GM12872 (cell line): ENCODE data around the gene NLRC5.

Experiments used
- TF ChIP-seq, protein P1 (sequence below): IDR thresholded peaks from 3 replicates; pipeline ENCODE4 v1.5.1; 2011; ENCODE audit warnings: low read depth, mild to moderate bottlenecking, low read length, moderate library complexity; ENCODE audit not compliant: insufficient read depth

NLRC5 gene

DNA sequence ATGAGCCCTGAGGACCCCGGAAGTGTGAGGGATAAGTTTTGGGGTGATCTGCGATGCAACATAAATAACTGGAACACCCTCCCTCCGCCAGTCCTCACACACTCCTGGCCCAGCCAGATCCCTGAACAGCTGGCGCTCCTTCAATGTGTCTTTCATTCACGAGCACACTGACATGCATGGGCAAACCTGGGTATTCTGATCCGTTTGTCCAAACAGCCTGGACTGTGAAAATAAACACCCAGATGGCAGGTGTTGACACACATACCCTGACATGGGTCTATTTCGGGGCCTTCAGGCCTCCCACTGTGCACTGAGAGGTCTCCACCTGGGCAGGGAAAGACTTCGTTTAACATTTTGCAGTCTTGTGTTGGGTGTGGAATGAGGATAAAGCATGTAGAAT, 100.0 kb downstream of the NLRC5 start:
- TF ChIP-seq, protein P1, sequence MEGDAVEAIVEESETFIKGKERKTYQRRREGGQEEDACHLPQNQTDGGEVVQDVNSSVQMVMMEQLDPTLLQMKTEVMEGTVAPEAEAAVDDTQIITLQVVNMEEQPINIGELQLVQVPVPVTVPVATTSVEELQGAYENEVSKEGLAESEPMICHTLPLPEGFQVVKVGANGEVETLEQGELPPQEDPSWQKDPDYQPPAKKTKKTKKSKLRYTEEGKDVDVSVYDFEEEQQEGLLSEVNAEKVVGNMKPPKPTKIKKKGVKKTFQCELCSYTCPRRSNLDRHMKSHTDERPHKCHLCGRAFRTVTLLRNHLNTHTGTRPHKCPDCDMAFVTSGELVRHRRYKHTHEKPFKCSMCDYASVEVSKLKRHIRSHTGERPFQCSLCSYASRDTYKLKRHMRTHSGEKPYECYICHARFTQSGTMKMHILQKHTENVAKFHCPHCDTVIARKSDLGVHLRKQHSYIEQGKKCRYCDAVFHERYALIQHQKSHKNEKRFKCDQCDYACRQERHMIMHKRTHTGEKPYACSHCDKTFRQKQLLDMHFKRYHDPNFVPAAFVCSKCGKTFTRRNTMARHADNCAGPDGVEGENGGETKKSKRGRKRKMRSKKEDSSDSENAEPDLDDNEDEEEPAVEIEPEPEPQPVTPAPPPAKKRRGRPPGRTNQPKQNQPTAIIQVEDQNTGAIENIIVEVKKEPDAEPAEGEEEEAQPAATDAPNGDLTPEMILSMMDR = no peak

DNA sequence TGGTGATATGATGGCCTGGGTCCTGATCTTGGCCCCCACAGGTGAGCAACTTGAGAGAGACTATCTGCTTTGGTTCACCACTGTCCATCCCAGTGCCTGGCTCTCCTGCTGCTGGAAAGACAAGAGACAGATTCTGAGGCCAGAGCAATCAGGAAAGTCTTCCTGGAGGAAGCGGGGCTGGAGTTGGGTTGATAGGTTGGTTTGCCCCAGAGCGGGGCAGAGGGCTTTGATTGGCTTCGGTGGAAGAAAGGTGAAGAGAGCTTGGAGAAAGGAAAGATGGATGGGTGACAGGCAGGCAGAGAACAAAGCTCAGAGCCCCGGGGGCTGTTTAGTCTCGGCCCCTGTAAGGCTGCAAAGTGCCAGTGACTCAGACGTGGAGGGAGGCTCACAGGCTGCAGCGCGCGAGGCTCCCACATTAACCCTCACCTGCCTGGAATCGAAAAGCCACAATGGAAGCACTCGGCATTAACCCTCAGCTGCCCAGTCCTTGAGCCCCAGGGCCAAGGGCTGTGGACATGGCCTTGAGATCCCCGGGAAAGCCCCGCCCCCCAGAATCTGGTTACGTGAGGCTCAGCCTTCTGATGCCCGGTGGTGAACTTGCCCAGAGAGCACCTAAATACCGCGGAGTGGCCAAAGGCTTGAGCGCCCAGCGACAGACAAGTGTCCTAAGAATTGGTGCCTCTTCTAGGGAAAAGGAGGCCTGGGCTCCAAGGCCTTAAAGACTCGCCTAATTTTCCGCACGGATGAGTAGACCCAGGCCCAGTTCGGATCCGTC, 102.0 kb downstream of the NLRC5 start:
- TF ChIP-seq, protein P1 = no peak

DNA sequence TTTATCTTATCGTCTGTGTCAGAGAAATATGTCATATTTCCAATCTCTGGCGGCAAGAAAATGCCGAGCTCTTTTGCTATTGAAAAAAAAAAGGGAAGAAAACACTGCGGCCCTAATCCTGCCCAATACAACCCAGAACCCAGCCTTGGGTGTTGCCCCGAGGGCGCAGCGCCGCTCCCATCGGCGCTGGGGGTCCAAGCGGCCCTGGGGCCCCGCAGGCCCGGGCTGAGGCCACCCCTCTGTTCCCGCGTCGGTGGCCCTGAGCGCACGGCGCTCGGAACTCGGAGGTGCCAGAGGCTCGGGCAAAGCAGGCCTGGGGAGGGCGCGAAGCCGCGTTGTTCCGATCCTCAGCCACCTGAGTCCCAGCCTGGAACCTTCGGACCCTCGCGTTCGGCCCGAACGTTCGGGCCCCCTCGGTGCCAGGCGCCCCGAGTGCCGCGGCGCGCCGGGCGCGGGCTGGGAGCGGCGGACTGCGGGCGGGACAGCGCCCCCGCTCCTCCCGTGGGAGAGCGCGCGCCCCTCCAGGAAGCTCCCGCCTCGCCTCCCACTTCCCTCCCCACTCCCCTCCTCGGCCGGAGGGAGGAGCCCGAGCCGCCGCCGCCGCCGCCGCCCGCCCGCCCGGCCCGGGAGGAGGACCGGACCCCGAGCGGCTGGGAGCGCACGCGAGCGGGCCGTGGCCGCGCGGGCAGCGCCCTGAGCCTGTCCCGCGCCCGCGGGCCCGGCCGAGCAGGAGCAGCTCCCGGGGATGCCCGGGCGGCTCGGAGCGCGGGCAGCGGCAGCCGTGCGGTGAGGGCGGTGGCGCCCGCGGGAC, 102.8 kb downstream of the NLRC5 start, which contains the start of gene CPNE2:
TSS of gene CPNE2 (plus strand) at position 609 of the 811 bp plus-strand sequence. CDS start 18,160 bp downstream, outside the sequence.
- TF ChIP-seq, protein P1 = no peak

DNA sequence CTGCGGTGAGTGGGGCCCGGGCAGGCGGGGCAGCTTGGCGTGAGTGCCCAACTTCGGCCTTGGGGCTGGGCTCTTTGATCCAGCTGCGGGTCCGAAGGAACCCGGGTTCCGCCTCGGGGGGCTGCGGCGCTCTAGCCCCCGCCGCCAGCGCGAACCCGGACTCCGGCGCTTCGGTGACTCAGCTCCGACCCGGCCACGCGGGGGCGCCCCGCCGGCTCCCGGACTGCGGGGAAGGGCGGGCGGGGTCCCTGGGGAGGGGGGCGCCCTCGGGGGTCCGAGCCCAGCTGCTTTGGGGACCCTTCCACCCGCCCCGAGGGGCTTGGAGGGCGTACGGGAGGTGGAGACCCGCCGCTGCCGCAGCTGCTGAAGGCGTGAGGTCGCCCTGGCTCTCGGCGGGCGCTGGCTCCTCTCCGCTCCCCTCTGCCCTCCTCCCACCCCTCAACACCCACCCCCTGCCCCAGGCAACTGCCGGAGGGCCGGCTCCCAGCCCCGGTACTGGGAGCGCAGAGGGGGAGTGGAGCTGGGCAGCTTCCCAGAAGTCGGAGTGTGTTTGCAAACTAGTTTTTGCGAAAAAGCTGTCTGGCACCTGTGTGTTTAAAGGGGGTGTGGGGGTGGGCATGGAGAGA, 103.5 kb downstream of the NLRC5 start:
- TF ChIP-seq, protein P1 = peak; percentile 51; the same call in 2 of the 3 replicates

DNA sequence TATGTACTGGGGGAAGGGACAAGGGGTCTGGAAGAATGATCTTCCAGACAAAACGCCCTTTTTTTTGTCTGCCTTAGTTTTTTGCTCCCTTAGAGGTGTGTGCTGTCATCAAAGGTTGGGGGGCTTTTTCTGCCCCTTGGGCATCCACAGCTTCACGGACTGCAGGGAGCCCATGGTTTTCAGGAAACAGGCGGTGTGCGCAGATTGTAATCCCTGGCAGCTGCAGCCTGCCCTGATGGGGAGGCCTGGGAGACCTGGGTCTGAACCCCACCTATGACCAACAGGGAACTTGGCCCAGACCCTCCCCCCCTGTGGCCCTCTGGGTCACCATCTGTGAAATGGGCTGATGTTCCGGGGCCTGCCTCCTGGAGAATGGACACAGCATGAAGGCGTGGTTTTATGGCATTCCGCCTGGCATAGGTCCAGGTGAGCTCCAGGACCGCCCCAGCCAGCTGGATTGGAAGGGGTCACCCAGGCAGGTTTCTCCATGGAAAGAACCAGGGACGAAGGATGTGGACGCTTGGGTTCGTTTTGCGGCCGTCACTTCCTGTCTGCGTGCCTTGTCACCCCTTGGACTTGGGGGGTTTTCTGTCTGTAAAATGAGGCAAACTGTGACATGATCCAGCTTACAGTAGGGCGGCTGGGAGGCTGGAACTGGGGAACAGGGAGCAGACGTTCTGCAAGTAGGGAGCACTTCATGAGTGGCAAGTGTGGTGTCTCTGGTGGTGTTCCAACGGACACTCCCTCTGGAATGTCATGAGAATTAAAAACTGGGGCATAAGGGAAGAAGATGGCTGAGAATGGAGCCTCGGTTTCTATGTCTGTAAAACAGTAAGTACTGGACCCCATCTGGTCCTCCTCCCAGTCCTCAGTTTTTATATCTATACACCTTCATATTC, 104.6 kb downstream of the NLRC5 start:
- TF ChIP-seq, protein P1 = no peak

DNA sequence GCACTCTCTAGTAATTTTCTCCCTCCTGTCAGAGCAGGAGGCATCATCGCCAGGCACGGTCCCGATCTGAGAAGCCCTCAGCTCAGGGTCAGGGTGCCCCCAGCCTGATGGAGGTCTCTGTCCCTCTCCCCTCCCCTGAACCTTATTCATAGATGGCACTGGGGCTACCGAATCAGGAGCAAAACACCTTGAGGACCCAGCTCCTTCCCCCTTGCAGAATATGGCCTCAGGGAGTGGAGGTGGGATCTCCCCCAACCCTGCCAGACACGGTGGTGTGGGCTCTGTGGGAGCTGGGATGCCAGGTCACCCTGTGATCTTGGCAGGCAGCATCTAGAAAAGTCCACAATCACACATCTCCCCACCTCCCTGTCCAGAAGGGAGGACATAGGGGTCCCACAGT, 105.6 kb downstream of the NLRC5 start:
- TF ChIP-seq, protein P1 = no peak

DNA sequence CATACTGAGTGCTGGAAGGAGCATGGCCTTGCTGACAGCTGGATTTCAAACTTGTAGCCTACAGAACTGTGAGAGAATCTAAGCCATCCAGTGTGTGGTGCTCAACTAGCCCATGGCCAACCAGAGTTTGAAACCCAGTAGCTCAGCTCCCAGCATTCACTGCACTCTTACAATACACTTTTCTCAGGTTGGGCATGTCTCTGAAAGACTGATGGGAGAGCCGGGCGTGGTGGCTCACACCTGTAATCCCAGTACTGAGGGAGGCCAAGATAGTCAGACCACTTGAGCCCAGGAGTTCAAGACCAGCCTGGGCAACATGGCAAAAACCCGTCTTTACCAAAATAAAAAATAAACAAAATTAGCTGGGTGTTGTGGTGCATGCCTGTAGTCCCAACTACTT, 106.8 kb downstream of the NLRC5 start:
- TF ChIP-seq, protein P1 = no peak
